ENCODE results near the gene MIA2.

MIA2 gene

DNA sequence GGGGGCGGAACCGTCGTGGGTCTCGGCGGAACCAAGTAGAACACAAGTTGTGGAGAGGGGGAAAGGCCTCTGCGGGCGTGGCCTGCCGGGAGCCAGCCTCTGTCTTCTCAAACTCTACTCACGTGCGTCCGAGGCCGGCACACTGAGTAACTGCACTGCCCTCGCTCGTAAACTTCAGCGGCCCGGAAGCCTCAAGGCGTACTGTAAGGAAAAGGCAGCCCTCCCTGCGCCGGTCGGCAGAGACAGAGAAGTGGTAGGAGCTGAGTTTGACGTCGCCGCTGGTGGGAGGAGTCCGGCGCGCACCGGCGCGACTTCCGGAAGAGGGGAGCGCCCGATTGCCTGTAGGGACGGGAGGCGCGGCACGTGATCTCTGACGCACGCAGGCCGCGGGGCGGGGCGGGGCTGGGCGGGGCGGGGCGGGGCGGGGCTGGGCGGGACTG is 198.5 kb downstream of the MIA2 start, which contains the start of gene FBXO33:
TSS of gene FBXO33 (minus strand) at position 255 of the 440 bp plus-strand sequence. CDS start 271 bp downstream, outside the sequence.
- TF ChIP-seq, protein P1, sequence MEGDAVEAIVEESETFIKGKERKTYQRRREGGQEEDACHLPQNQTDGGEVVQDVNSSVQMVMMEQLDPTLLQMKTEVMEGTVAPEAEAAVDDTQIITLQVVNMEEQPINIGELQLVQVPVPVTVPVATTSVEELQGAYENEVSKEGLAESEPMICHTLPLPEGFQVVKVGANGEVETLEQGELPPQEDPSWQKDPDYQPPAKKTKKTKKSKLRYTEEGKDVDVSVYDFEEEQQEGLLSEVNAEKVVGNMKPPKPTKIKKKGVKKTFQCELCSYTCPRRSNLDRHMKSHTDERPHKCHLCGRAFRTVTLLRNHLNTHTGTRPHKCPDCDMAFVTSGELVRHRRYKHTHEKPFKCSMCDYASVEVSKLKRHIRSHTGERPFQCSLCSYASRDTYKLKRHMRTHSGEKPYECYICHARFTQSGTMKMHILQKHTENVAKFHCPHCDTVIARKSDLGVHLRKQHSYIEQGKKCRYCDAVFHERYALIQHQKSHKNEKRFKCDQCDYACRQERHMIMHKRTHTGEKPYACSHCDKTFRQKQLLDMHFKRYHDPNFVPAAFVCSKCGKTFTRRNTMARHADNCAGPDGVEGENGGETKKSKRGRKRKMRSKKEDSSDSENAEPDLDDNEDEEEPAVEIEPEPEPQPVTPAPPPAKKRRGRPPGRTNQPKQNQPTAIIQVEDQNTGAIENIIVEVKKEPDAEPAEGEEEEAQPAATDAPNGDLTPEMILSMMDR (IDR thresholded peaks at IDR 0.05; ENCODE audit: borderline replicate concordance, control extremely low read depth, extremely low read depth, insufficient read depth, missing control alignments): no peak
- peak; percentile 97 for DNase-seq (ENCODE audit: low spot score)
- in situ Hi-C loops (cut with MboI; ENCODE audit: low sequenced_read_pairs, unreplicated experiment): no loop called here

DNA sequence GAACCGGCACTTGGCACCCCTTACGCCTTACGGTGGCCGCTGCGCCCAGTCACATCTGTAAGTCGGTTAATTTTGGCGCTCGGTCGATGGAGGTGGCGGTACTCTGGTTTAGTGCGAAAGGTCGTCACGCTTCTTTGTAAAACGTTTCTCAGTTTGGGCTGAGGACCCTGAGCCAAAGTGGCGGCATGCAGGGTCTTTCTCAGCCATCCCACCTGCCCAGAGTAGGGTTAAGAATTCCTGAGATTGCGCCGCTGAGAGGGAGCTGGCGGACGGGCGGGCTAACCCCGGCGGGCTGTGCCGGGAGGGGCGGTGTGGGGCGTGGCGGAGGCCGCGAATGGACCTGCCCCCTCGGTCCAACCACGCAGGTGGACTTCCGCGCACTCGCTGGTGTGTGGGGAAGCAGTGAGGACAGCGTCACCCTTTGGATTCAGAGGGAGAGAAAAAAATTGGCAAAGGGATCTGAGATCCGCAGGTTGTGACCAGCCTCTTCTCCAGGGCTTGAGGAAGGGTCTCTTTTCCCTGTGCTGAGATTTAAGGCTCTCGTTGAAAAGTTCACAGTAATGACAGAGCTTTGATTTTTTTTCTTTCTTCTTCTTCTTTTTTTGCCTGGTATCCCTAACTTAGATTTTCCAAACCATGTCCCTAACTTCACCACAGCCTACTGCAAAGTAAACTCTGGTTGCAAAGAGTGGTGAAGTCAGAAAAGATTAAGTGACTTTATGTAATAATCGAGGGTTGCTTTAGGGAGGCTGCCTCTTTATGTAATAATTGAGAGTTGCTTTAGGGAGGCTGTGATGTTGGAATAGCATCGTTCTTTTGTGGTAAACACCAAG is 199.1 kb downstream of the MIA2 start:
- peak; percentile 78 for DNase-seq (ENCODE audit: low spot score)
- in situ Hi-C loops (cut with MboI; ENCODE audit: low sequenced_read_pairs, unreplicated experiment): no loop called here
- TF ChIP-seq, protein P1 (IDR thresholded peaks at IDR 0.05; ENCODE audit: borderline replicate concordance, control extremely low read depth, extremely low read depth, insufficient read depth, missing control alignments): peak; percentile 16

DNA sequence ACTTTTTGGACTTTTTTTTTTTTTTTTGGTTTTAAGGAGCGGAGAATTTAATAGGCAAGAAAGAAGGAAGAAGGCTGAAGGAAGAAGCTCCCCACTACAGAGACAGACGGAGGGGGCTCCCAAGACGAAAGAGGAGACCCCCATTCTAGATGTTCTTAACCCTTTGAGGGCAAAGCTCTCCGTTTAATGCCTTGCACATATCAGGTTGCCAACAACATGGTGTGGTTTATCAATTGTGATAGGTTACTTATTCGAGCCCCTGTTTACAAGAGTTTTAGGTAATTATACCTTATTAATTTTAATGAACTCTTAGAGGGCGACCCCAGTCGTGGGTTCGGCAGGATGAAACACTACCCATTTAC is 199.7 kb downstream of the MIA2 start:
- TF ChIP-seq, protein P1 (IDR thresholded peaks at IDR 0.05; ENCODE audit: borderline replicate concordance, control extremely low read depth, extremely low read depth, insufficient read depth, missing control alignments): no peak
- no peak for DNase-seq (ENCODE audit: low spot score)
- in situ Hi-C loops (cut with MboI; ENCODE audit: low sequenced_read_pairs, unreplicated experiment): no loop called here

DNA sequence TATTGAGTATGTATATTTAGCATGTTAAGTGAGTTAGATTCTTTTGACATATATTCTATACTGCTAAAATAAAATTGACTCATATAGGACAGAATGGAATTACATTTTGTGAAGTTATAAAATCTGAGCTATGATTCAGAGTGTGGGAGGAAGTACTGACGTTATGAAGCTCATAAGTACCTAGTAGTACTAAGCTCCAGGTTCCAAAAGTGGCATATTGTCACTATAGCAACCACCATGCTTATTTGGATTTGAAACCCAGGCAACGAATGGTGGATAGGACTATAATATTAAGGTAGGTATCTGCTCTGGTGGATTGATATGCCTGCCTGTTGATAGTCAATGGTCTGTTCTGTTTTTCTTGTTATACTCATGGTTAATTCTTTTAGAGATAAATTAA is 200.7 kb downstream of the MIA2 start:
- TF ChIP-seq, protein P1 (IDR thresholded peaks at IDR 0.05; ENCODE audit: borderline replicate concordance, control extremely low read depth, extremely low read depth, insufficient read depth, missing control alignments): no peak
- in situ Hi-C loops (cut with MboI; ENCODE audit: low sequenced_read_pairs, unreplicated experiment): no loop called here

DNA sequence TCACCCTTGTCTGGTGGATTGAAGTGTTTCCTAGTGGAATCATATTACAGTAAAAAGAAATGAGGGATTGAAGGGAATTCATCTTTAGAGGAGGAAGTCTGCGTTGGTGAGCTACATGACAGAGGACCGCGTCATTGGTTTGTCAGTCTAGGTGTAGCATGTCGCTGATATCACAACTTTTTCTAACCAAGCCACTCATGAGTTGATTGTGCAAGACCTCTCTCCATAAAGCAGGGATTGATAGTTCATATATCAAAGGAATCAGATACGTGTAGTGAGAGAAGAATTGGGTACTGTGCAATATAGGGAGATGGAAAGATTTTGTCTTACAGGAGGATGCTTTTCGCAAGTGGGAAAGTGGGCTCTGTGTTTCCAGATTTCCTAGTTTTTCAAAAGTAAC is 201.5 kb downstream of the MIA2 start:
- TF ChIP-seq, protein P1 (IDR thresholded peaks at IDR 0.05; ENCODE audit: borderline replicate concordance, control extremely low read depth, extremely low read depth, insufficient read depth, missing control alignments): no peak
- DNase-seq (ENCODE audit: low spot score): no peak
- in situ Hi-C loops (cut with MboI; ENCODE audit: low sequenced_read_pairs, unreplicated experiment): no loop called here

More for the DNA sequence above, 200.7 kb downstream of the MIA2 start:
- no peak for DNase-seq (ENCODE audit: low spot score)
